Measurements from ENCODE around the gene ATP6V1G2.
"Not testable (repeated sequence)": the region's sequence is repeated elsewhere in the genome, so short reads cannot be mapped to it uniquely, and the experiment has no call there.

ATP6V1G2 gene

GRCh38 chr6:31575335-31575901 is 29.0 kb upstream of the ATP6V1G2 start, which contains the start of gene TNF:
TNF (plus strand) TSS chr6:31575565; CDS start chr6:31575742, 177 bp downstream.
- no peak for DNase-seq

GRCh38 chr6:31574106-31575061 is 28.0 kb upstream of the ATP6V1G2 start:
- no peak for DNase-seq

GRCh38 chr6:31573239-31574105 is 27.1 kb upstream of the ATP6V1G2 start:
- no peak for DNase-seq

GRCh38 chr6:31572041-31572911 is 25.9 kb upstream of the ATP6V1G2 start, which contains the start of gene LTA:
LTA (plus strand) TSS chr6:31572289; CDS start chr6:31572743, 454 bp downstream.
- no peak for DNase-seq

- DNase-seq: no peak
Measured at GRCh38 chr6:31569861-31570536, 23.6 kb upstream of the ATP6V1G2 start.

GRCh38 chr6:31568537-31568961 is 22.1 kb upstream of the ATP6V1G2 start:
- no peak for DNase-seq

- DNase-seq: no peak
Measured at GRCh38 chr6:31567531-31568370, 21.3 kb upstream of the ATP6V1G2 start.

GRCh38 chr6:31560697-31561058 is 14.3 kb upstream of the ATP6V1G2 start:
- no peak for DNase-seq

GRCh38 chr6:31559958-31560696 is 13.7 kb upstream of the ATP6V1G2 start:
- DNase-seq: no peak

GRCh38 chr6:31559606-31559957 is 13.2 kb upstream of the ATP6V1G2 start:
- no peak for DNase-seq

- no peak for DNase-seq
Measured at GRCh38 chr6:31558631-31559500, 12.5 kb upstream of the ATP6V1G2 start.

- DNase-seq: no peak
Measured at GRCh38 chr6:31558318-31558625, 11.9 kb upstream of the ATP6V1G2 start.

GRCh38 chr6:31557443-31558317 is 11.3 kb upstream of the ATP6V1G2 start:
- no peak for DNase-seq

- DNase-seq: no peak
Measured at GRCh38 chr6:31556307-31556706, 9.9 kb upstream of the ATP6V1G2 start.

- DNase-seq: not testable (repeated sequence)
Measured at GRCh38 chr6:31551371-31551770, 5.0 kb upstream of the ATP6V1G2 start.

- no peak for DNase-seq
Measured at GRCh38 chr6:31548544-31548873, 2.1 kb upstream of the ATP6V1G2 start.

- DNase-seq: no peak
Measured at GRCh38 chr6:31547727-31548543, 1.5 kb upstream of the ATP6V1G2 start.
